Colonic mucosa (tissue), 4 donors: ENCODE results near the gene IQSEC1. TPM values are rescaled to one million over a fixed set of nuclear protein-coding genes. Genes with fewer than 3 reads are reported as not detected.

Experiments
- DNase-seq: peaks from one replicate; pipeline ENCODE4 v3.0.0-alpha.2; 2020
- H3K27ac ChIP-seq: fragments of 200-600 bp; one replicate; pipeline ENCODE4 v1.8.0; 2021
- H3K27me3 ChIP-seq: fragments of 200-600 bp; one replicate; pipeline ENCODE4 v1.8.0; 2021
- H3K36me3 ChIP-seq: fragments of 200-600 bp; one replicate; pipeline ENCODE4 v1.8.0; 2021
- H3K4me1 ChIP-seq: fragments of 200-600 bp; one replicate; pipeline ENCODE4 v1.8.0; 2021; ENCODE audit warnings: mild to moderate bottlenecking
- H3K4me3 ChIP-seq: fragments of 200-600 bp; one replicate; pipeline ENCODE4 v1.8.0; 2021
- H3K9ac ChIP-seq, 2 donors: one replicate each; pipeline ENCODE4 v1.7.0; 2013; ENCODE audit warnings: control low read depth in 2 of 2, low read depth in 2 of 2, low read length in 2 of 2
- H3K9me3 ChIP-seq: fragments of 200-600 bp; one replicate; pipeline ENCODE4 v1.8.0; 2021
- intact Hi-C: fragments of 100-400 bp; cut with DNase I; formaldehyde crosslinking; loops from one replicate; pipeline ENCODE4 v1.14.1; 2022
- total RNA-seq, 2 donors: library from RNA; stranded (reverse); fragmentation: NEBNext Ultra II Directional in 1 of 2; extraction: Animal tissue kit (Norgen Biotek cat#: 25700) in 1 of 2; gene quantifications; one replicate each; pipeline ENCODE4 v1.2.1, GENCODE V29; 2021
- TF ChIP-seq, protein P1 (sequence below): fragments of 200-600 bp; IDR thresholded peaks from one replicate; pipeline ENCODE4 v1.8.0; 2022; ENCODE audit warnings: antibody characterized with exemption, mild to moderate bottlenecking
- donor health status: healthy.
- donor health status: DM: no; HTN: no; CAD: no.
- donor health status: DM: no; HTN: no; CAD: no.

IQSEC1 gene
- total RNA-seq, 2 donors from 2014 or later: 14.8 to 19.2 TPM

DNA sequence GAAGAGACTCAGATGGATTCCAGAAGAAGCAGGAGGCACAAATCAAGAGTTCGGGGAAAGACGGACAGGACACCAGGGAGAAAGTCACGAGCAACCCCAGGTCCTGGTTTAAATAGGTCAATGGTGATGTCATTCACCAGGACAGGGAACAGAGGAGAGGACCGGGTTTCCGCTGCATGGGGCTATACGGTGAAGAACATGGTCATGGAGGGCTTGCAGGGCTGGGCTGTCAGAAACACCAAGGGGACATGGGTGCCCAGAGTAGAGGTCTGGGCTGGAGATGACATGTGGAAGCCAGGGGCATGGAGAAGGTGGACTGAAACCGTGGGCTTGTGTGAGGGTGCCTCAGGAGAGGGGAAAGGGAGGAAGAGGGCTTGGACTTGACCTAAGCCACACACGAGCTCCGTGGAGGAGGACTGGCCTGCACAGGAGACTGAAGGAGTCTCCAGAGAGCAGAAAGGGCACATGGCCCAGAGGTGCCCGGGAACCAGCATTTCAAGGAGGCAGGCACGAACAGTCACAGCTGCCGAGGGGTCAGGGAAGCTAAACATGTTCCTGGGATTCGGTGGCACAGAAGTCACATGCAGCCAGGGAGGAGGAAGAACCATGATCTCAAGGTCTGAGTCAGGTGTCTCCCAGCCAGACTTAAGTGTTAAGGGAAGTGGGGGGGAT, 177.7 kb downstream of the IQSEC1 start:
- Histone ChIP-seq H3K27ac (no peak overlapping the region), H3K27me3 (no peaks in the 10 kb centered on the region), H3K4me3 (no peak overlapping the region), H3K9ac (no peak overlapping the region), H3K4me1 (peaks cover 4% of the 10 kb centered on the region), H3K36me3 (no peaks in the 10 kb centered on the region), H3K9me3 (no peaks in the 10 kb centered on the region)
- intact Hi-C loops: loop anchor here (10.0 kb wide), 1 partner anchor 89 kb away; no protein-coding TSS in a partner anchor
- DNase-seq: no peak
- TF ChIP-seq, protein P1, sequence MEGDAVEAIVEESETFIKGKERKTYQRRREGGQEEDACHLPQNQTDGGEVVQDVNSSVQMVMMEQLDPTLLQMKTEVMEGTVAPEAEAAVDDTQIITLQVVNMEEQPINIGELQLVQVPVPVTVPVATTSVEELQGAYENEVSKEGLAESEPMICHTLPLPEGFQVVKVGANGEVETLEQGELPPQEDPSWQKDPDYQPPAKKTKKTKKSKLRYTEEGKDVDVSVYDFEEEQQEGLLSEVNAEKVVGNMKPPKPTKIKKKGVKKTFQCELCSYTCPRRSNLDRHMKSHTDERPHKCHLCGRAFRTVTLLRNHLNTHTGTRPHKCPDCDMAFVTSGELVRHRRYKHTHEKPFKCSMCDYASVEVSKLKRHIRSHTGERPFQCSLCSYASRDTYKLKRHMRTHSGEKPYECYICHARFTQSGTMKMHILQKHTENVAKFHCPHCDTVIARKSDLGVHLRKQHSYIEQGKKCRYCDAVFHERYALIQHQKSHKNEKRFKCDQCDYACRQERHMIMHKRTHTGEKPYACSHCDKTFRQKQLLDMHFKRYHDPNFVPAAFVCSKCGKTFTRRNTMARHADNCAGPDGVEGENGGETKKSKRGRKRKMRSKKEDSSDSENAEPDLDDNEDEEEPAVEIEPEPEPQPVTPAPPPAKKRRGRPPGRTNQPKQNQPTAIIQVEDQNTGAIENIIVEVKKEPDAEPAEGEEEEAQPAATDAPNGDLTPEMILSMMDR: no peak

GRCh38 chr3:12894629-12895028, 178.6 kb downstream of the IQSEC1 start:
- no peaks in the 10 kb centered on the region for H3K36me3 ChIP-seq
- no peaks in the 10 kb centered on the region for H3K9me3 ChIP-seq
- peaks cover 4% of the 10 kb centered on the region for H3K4me1 ChIP-seq
- no peak overlapping the region for H3K27ac ChIP-seq
- TF ChIP-seq, protein P1: no peak
- DNase-seq: no peak
- intact Hi-C loops: loop anchor here (10.0 kb wide), 1 partner anchor 90 kb away; no protein-coding TSS in a partner anchor
- no peaks in the 10 kb centered on the region for H3K27me3 ChIP-seq
- no peak overlapping the region for H3K4me3 ChIP-seq
- H3K9ac ChIP-seq: no peak overlapping the region

DNA sequence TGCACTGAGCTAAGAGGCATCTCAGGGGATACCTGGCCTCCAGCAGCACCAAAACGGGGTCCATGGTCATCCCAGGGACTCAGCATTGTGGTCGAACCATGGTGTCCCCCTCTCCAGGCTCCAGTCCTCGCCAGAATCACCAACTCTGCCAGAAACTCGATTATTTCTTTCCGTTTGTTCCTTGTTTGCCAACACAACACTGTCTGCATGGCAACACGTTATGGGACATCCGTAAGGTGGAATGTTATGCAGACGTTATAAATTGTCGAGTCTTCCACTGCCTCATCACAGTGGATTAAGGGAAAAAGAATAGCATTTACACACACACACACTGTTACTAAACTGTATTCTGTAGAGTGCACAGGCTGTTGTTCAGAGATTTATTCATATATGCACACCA, 179.4 kb downstream of the IQSEC1 start:
- Histone ChIP-seq H3K4me3 (no peak overlapping the region), H3K9me3 (no peaks in the 10 kb centered on the region), H3K4me1 (peaks cover 4% of the 10 kb centered on the region), H3K27me3 (no peaks in the 10 kb centered on the region), H3K9ac (no peak overlapping the region), H3K36me3 (no peaks in the 10 kb centered on the region), H3K27ac (no peak overlapping the region)
- intact Hi-C loops: loop anchor here (10.0 kb wide), 1 partner anchor 91 kb away; no protein-coding TSS in a partner anchor
- TF ChIP-seq, protein P1: no peak
- DNase-seq: no peak

- intact Hi-C loops: loop anchor here (10.0 kb wide), 1 partner anchor 92 kb away; no protein-coding TSS in a partner anchor
- TF ChIP-seq, protein P1: no peak
- no peaks in the 10 kb centered on the region for H3K9me3 ChIP-seq
- H3K36me3 ChIP-seq: no peaks in the 10 kb centered on the region
- H3K4me3 ChIP-seq: no peak overlapping the region
- H3K9ac ChIP-seq: no peak overlapping the region
- H3K27me3 ChIP-seq: no peaks in the 10 kb centered on the region
- no peak for DNase-seq
- H3K4me1 ChIP-seq: peaks cover 4% of the 10 kb centered on the region
- no peak overlapping the region for H3K27ac ChIP-seq
Observed at GRCh38 chr3:12893247-12893646, 180.0 kb downstream of the IQSEC1 start.

DNA sequence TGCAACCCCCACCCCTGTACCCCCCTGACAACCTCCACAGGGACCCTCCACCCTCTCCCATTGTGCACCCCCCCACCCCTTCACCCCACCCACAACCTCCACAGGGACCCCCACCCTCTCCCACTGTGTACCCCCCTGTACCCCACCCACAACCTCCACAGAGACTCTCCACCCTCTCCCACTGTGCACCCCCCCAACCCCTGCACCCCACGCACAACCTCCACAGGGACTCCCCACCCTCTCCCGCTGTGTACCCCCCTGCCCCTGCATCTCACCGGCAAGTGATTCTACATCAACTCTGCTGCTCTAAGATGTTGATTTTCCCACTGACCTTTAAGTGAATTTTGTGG, 180.4 kb downstream of the IQSEC1 start:
- Histone ChIP-seq H3K36me3 (no peaks in the 10 kb centered on the region), H3K27ac (no peak overlapping the region), H3K27me3 (no peaks in the 10 kb centered on the region), H3K9ac (no peak overlapping the region), H3K9me3 (no peaks in the 10 kb centered on the region), H3K4me3 (no peak overlapping the region), H3K4me1 (peaks cover 4% of the 10 kb centered on the region)
- intact Hi-C loops: loop anchor here (10.0 kb wide), 1 partner anchor 92 kb away; no protein-coding TSS in a partner anchor
- no peak for DNase-seq
- TF ChIP-seq, protein P1: no peak
